Measurements from ENCODE around the gene MAPK12.

The MAPK12 gene

DNA sequence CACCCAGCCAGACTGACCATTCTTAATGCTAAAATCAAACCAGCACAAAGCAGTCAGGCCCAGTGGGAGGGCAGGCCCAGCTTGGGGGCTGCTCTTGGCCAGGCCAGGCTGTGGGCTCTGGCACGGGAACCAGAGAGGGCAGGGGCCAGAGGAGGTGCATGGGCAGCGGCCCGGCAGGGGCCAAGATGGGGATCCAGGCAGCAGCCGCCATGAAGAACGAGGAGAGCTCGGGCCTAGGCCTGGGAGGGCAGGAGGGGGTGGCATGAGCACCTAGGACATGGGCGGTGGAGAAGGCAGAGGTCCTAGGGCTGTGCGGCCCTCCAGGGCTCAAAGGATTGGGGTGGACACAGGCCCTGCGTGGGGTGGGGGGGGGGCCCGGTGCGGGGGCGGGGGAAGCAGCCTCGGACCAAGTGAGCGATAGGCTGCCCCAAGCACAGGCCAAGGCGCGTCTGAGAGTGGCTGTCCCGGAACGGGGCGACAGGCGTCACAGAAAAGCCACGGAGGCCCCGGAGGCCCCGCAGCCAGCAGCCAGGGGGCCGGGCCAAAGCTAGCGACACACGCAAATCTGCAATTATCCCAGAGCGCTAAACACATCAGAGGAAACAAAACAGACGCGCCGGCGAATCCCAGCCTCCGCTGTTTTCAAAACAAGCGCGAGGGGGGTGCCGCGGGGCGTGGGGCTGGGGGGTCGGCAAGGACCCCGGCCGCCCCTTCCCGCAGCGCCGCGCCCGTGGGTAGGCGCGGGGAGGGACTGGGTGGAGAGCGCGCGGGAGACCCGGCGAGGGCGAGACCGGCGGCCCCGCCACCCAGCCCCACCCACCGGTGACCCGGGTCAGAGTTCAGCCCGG, 37.7 kb upstream of the MAPK12 start:
- no peak for DNase-seq

DNA sequence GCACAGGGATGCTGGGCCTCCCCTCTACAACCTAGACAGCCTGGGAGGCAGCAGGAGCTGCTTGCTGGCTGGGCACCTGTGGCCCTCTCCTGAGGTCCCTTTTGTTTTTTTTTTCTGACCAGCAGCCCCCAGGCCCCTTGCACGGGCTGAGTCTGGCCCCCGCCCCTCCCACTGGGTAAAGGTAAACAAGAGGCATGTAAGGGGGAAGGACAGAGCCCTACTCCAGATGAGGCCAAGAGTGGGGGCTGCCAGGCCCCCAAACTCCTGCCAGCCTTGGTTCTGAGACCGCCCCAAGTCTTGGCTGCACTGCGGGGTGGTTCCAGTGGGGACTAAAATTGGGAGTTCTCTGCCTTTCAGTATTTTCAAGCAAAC, 36.8 kb upstream of the MAPK12 start:
- no peak for DNase-seq

DNA sequence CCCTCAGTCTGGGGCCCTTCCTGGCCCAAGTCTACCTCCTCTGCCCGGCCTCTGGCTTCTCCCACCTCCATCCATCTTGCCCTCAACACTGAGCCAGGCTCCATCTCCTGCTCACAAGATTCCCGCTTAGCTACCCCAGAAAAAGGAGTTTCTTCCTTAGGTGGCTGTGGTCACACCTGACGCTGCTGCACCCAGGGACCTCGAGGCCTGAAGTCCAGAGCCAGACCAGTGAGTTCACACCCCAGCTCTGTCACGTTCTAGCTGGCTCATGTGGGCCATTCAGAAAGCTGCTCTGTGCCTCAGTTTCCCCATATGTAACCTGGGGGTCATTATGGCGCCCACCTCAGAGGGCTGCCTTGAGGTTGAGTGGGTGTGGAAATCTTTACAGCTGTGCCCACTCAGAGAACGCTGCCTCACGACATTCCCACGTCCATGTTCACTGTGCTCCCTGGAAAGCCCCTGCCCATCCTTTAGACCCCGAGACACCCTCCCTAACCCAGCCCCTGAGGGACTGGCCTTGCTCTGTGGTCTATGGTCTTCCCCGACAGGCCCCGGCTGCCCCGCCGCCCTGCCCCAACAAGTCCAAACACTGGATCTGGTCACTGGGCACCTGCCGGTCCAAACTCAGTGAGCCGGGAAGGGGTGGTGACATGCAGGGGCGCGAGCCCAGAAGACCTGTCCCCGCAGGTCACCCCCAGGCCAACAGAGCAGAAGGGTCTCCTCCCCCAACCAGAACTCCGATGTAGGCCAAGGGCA, 36.2 kb upstream of the MAPK12 start:
- DNase-seq = no peak

GRCh38 chr22:50296658-50297490, 35.4 kb upstream of the MAPK12 start:
- DNase-seq = no peak

GRCh38 chr22:50294319-50294656, 32.8 kb upstream of the MAPK12 start:
- no peak for DNase-seq

- DNase-seq = no peak
These were observed 32.2 kb upstream of the MAPK12 start for GRCh38 chr22:50293441-50294318.

GRCh38 chr22:50292643-50293440, 31.4 kb upstream of the MAPK12 start:
- no peak for DNase-seq

DNA sequence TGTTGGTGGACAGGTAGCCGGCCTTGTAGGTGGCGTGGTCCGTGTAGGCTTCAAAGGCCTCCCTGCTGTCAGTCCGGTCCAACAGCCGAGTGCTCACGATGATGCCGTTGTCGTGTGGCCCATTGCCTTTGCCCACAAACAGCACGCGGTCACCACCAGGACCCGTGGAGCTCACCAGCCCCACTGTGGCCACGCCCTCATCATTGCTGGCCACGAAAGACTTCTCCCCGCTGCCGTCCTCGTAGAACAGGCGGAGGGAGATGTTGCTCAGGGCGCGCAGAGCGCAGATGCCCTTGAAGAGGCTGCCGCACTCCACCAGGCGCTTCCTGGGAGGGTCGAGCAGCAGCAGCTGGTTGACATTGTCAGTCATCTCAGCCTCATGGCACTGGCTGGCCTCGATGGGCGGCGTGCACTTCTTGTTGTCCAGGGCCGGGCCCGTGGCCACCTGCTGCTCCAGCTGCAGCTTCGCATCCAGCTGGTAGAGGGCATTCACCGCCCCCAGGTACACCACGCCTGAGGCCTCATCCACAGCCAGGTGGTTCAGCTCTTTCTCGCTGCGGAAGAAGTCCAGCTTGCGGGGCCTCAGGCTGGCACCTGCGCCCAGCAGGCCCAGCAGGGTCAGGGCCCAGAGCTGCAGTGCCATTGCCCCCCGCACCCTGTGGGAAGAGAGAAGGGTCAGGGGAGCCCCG, 28.6 kb upstream of the MAPK12 start:
- DNase-seq = no peak

DNA sequence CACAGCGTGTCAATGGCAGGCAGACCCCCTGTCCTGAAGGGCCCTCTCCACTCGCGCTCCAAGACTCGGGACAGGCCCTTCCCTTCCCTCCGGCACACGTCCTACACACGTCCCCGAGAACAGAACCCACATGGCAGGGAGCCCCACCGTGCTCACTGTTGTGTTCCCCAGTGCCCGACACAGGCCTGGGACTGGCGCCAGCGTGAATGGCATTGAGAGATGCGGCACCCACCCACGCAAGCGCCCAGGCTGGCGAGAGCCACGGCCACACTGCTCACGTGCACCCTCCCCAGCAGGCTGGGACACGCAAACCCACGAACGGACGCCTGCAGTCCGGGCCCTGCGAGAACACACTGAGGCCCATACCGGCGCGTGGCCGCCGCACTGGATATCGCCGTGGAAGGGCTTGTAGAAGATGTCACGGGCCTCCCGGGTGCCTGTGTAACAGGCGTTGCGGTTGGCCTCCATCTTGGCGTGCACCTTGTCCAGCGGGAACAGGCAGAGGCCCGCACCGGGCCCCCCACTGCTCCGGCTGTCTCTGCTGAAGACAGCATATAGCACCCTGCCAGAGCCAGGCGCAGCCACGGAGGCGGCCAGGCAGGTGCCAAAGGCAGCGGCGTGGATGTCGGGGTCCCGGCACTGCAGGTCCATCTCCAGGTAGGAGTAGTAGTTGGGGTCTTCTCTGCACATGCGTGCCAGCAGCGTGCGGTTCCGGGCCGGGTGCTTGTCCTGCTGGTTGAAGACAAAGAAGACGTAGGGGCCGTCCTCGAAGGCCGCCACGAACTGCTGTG, 27.9 kb upstream of the MAPK12 start:
- no peak for DNase-seq

DNA sequence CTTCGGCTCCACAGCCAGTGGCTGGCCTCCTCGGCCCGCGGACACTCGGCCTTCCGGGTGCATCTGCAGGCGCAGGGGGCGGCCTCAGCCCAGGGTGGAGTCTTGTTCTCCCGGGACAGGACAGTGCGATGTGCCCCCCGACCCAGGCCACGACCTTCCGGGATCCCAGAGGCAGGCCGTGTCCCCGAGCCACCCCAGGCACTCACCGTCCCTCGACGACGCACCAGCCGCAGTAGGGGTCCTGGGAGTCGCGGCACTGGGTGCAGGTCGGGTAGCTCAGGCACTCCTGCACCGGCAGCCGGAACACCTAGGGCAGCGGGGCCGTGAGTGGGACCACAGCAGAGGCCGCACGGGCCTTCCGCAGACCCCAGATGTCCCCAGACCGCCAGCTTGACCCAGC, 26.2 kb upstream of the MAPK12 start:
- no peak for DNase-seq

DNA sequence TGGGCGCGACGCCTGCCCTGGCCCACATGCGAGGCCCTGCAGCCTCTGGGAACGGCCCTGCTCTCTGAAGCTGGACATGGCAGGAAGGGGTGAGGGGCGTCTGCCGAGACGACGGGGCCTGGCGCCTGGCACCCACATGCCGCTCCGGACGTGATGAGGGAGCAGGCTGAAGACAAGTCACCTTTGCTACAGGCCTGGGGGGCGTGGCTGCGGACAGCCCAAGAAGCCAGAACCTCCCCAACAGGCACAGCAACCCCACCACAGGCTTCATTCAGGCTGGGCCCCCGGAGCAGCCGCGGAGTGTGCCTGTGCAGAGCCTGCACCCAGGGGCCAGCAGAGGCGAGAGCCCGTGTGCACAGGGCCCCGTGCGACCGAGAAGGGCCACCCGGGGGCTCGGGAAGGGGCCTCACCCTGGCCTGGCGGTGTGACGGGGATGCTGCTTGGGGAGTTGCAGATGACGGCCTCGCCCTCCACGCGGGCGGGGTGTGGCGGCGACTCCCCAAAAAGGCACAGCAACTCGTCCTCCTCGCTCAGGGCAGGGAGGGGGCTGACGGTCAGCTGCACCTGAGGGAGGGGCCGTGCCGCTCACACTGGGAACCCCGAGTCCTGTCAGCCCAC, 25.3 kb upstream of the MAPK12 start:
- DNase-seq = no peak

GRCh38 chr22:50286275-50286674, 24.8 kb upstream of the MAPK12 start:
- no peak for DNase-seq

- DNase-seq = no peak
These were observed 24.2 kb upstream of the MAPK12 start for GRCh38 chr22:50285568-50286229.

DNA sequence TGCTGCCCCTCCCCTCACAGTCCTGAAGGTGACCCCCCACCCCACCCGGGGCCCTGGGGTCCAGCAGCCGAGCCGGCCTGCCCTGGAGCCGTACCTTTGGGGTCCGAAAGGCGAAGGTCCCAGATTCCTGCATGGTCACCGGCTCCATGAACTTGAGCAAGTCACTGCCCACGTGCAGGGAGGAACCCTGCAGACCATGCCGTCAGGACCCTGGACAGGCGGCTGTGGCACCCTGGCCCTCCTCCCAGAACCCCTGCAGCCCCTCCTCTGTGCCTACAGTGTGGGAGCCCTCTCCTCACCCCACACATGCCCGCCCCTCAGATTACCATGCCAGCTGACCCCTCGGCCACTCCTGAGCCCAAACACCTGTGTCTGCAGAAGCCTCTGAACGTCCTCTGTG, 23.0 kb upstream of the MAPK12 start:
- no peak for DNase-seq

- DNase-seq = no peak
These were observed 22.3 kb upstream of the MAPK12 start for GRCh38 chr22:50283821-50284220.

- no peak for DNase-seq
These were observed 21.1 kb upstream of the MAPK12 start for GRCh38 chr22:50282361-50283155.

- DNase-seq = no peak
These were observed 20.5 kb upstream of the MAPK12 start for GRCh38 chr22:50281957-50282356.

DNA sequence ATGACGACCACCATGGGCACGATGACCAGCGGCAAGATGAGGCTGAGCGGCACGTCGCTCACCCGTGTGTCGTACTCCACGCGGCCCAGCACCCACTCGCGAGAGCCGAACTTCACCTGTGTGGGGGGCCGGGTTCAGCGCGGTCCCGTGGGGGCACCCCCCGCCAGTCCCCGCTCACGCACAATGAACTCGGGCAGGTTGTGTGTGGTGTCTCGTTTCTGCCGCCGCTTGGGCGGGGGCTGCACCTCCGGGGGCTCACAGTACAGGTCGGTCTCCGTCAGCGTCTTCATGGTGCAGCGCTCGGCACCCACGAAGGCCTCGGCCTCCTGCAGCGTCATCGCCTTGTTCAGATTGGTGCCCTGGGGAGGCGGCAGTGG, 19.9 kb upstream of the MAPK12 start:
- DNase-seq = no peak

Data from NCI-H446 (cell line).